Measurements from ENCODE around the gene DDX39A.

Gene DDX39A

GRCh38 chr19:14443632-14444216, 24.6 kb upstream of the DDX39A start:
- Histone ChIP-seq H3K27me3 (replicated peaks; ENCODE audit: control insufficient read depth, insufficient read depth, low read length) (no peaks in the 10 kb centered on the region), H3K36me3 (ENCODE audit: control insufficient read depth, insufficient read depth, low read length) (peaks cover 39% of the 10 kb centered on the region), H3K4me3 (replicated peaks; ENCODE audit: low read depth, low read length) (no peak overlapping the region)
- TF ChIP-seq CTCF (IDR thresholded peaks at IDR 0.05; ENCODE audit: insufficient read depth, low read length, poor library complexity, severe bottlenecking), result no peak
- DNase-seq (ENCODE audit: extremely low read depth, insufficient read length), result no peak

- no peak for DNase-seq (ENCODE audit: extremely low read depth, insufficient read length)
- Histone ChIP-seq H3K4me3 (replicated peaks; ENCODE audit: low read depth, low read length) (no peak overlapping the region), H3K27me3 (replicated peaks; ENCODE audit: control insufficient read depth, insufficient read depth, low read length) (no peaks in the 10 kb centered on the region), H3K36me3 (ENCODE audit: control insufficient read depth, insufficient read depth, low read length) (peaks cover 34% of the 10 kb centered on the region)
- TF ChIP-seq CTCF (IDR thresholded peaks at IDR 0.05; ENCODE audit: insufficient read depth, low read length, poor library complexity, severe bottlenecking), result no peak
Measured at GRCh38 chr19:14442891-14443631, 23.9 kb upstream of the DDX39A start.

GRCh38 chr19:14441041-14441938, 22.1 kb upstream of the DDX39A start:
- peak overlapping the region; percentile 74 for H3K4me3 ChIP-seq (replicated peaks; ENCODE audit: low read depth, low read length)
- no peaks in the 10 kb centered on the region for H3K27me3 ChIP-seq (replicated peaks; ENCODE audit: control insufficient read depth, insufficient read depth, low read length)
- TF ChIP-seq CTCF (IDR thresholded peaks at IDR 0.05; ENCODE audit: insufficient read depth, low read length, poor library complexity, severe bottlenecking), result no peak
- DNase-seq (ENCODE audit: extremely low read depth, insufficient read length), result no peak
- peaks cover 29% of the 10 kb centered on the region for H3K36me3 ChIP-seq (ENCODE audit: control insufficient read depth, insufficient read depth, low read length)

GRCh38 chr19:14440049-14440448, 20.9 kb upstream of the DDX39A start:
- peaks cover 26% of the 10 kb centered on the region for H3K36me3 ChIP-seq (ENCODE audit: control insufficient read depth, insufficient read depth, low read length)
- H3K4me3 ChIP-seq (replicated peaks; ENCODE audit: low read depth, low read length), result peak overlapping the region; percentile 74
- no peak for TF ChIP-seq CTCF (IDR thresholded peaks at IDR 0.05; ENCODE audit: insufficient read depth, low read length, poor library complexity, severe bottlenecking)
- peak; percentile 79 for DNase-seq (ENCODE audit: extremely low read depth, insufficient read length)
- H3K27me3 ChIP-seq (replicated peaks; ENCODE audit: control insufficient read depth, insufficient read depth, low read length), result no peaks in the 10 kb centered on the region

- no peaks in the 10 kb centered on the region for H3K27me3 ChIP-seq (replicated peaks; ENCODE audit: control insufficient read depth, insufficient read depth, low read length)
- no peak for TF ChIP-seq CTCF (IDR thresholded peaks at IDR 0.05; ENCODE audit: insufficient read depth, low read length, poor library complexity, severe bottlenecking)
- no peak for DNase-seq (ENCODE audit: extremely low read depth, insufficient read length)
- H3K4me3 ChIP-seq (replicated peaks; ENCODE audit: low read depth, low read length), result no peak overlapping the region
- H3K36me3 ChIP-seq (ENCODE audit: control insufficient read depth, insufficient read depth, low read length), result peaks cover 20% of the 10 kb centered on the region
Measured at GRCh38 chr19:14439014-14439413, 19.9 kb upstream of the DDX39A start.

Data from GM06990 (cell line).